ENCODE measurements around the gene C5.

Gene C5

GRCh38 chr9:120999317-120999716 lies 50.8 kb downstream of the C5 start:
- H3K27ac ChIP-seq (ENCODE audit: low read depth, low read length) = no peak overlapping the region
- H3F3A ChIP-seq (ENCODE audit: insufficient read depth) = peaks cover 7% of the 10 kb centered on the region; the same call in 1 of the 2 replicates
- H3K27me3 ChIP-seq (ENCODE audit: low read length) = no peaks in the 10 kb centered on the region
- H2AFZ ChIP-seq (ENCODE audit: low read depth, low read length, severe bottlenecking) = no peak overlapping the region
- no peaks in the 10 kb centered on the region for H3K36me3 ChIP-seq (ENCODE audit: low read length)
- no peaks in the 10 kb centered on the region for H3K9me2 ChIP-seq (replicated peaks; ENCODE audit: insufficient read depth, low read length)
- H3K4me2 ChIP-seq (ENCODE audit: low read depth, low read length, poor library complexity, severe bottlenecking) = no peak overlapping the region
- no peaks in the 10 kb centered on the region for H3K9me3 ChIP-seq (ENCODE audit: insufficient read depth, low read length)
- H3K79me2 ChIP-seq (ENCODE audit: insufficient read depth, low read length) = no peaks in the 10 kb centered on the region
- TF ChIP-seq EZH2phosphoT487 (conservative IDR thresholded peaks at IDR 0.05; ENCODE audit: low read length) = no peak
- TF ChIP-seq, protein P1, sequence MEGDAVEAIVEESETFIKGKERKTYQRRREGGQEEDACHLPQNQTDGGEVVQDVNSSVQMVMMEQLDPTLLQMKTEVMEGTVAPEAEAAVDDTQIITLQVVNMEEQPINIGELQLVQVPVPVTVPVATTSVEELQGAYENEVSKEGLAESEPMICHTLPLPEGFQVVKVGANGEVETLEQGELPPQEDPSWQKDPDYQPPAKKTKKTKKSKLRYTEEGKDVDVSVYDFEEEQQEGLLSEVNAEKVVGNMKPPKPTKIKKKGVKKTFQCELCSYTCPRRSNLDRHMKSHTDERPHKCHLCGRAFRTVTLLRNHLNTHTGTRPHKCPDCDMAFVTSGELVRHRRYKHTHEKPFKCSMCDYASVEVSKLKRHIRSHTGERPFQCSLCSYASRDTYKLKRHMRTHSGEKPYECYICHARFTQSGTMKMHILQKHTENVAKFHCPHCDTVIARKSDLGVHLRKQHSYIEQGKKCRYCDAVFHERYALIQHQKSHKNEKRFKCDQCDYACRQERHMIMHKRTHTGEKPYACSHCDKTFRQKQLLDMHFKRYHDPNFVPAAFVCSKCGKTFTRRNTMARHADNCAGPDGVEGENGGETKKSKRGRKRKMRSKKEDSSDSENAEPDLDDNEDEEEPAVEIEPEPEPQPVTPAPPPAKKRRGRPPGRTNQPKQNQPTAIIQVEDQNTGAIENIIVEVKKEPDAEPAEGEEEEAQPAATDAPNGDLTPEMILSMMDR (IDR thresholded peaks at IDR 0.05; ENCODE audit: insufficient read depth, low read length, poor library complexity, severe bottlenecking) = no peak
- H4K20me1 ChIP-seq (ENCODE audit: low read depth, low read length) = no peaks in the 10 kb centered on the region
- H3K4me3 ChIP-seq (ENCODE audit: insufficient read depth, low read length, poor library complexity, severe bottlenecking) = no peak overlapping the region
- H3K9ac ChIP-seq (ENCODE audit: low read length) = no peak overlapping the region

DNA sequence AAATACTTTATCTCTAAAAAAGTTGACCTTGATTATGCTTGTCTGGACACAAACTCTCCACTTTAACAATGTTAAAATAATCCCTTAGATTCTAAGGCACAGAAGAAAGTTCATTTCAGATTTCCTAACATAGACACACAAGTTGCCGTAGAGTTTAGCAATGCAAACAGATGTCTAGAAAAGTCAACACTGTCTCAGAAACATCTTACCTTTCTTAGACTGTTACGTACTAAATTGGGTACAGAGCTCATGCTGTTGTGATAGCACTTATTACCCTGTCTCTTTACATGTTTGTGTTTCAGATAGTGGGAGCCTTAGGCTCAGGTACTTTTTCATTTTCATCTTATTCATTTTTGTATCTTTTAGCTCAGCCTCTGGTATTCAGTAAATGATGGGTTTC lies 52.0 kb downstream of the C5 start:
- no peak for TF ChIP-seq EZH2phosphoT487 (conservative IDR thresholded peaks at IDR 0.05; ENCODE audit: low read length)
- TF ChIP-seq, protein P1 (IDR thresholded peaks at IDR 0.05; ENCODE audit: insufficient read depth, low read length, poor library complexity, severe bottlenecking) = no peak
- H3K27ac ChIP-seq (ENCODE audit: low read depth, low read length) = no peak overlapping the region
- no peaks in the 10 kb centered on the region for H3K27me3 ChIP-seq (ENCODE audit: low read length)
- H3K9me2 ChIP-seq (replicated peaks; ENCODE audit: insufficient read depth, low read length) = no peaks in the 10 kb centered on the region
- no peak overlapping the region for H3K4me2 ChIP-seq (ENCODE audit: low read depth, low read length, poor library complexity, severe bottlenecking)
- H3K9ac ChIP-seq (ENCODE audit: low read length) = no peak overlapping the region
- H2AFZ ChIP-seq (ENCODE audit: low read depth, low read length, severe bottlenecking) = no peak overlapping the region
- no peaks in the 10 kb centered on the region for H3K79me2 ChIP-seq (ENCODE audit: insufficient read depth, low read length)
- H3K4me3 ChIP-seq (ENCODE audit: insufficient read depth, low read length, poor library complexity, severe bottlenecking) = no peak overlapping the region
- no peaks in the 10 kb centered on the region for H4K20me1 ChIP-seq (ENCODE audit: low read depth, low read length)
- H3K9me3 ChIP-seq (ENCODE audit: insufficient read depth, low read length) = no peaks in the 10 kb centered on the region
- H3K36me3 ChIP-seq (ENCODE audit: low read length) = no peaks in the 10 kb centered on the region
- H3F3A ChIP-seq (ENCODE audit: insufficient read depth) = peaks cover 7% of the 10 kb centered on the region; the same call in 1 of the 2 replicates

DNA sequence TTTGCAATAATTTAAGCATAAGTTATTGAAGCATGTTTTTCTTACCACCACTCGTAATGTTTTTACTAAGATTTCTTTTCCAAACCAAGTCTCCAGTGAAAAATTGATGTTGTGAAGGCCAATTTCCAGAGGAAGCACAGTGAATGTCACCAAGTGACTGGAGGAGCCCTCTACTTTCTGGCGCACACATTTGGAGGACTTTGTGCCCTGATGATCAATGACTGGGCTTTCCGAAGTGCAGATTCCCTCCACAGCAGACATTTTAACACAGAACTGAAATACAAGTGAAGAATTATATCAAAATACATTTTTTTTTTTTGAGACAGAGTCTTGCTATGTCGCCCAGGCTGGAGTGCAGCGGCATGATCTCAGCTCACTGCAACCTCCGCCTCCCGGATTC lies 52.6 kb downstream of the C5 start:
- Histone ChIP-seq H3K36me3 (ENCODE audit: low read length) (no peaks in the 10 kb centered on the region), H3K27ac (ENCODE audit: low read depth, low read length) (no peak overlapping the region), H3K4me2 (ENCODE audit: low read depth, low read length, poor library complexity, severe bottlenecking) (no peak overlapping the region), H3K27me3 (ENCODE audit: low read length) (no peaks in the 10 kb centered on the region), H3F3A (ENCODE audit: insufficient read depth) (peaks cover 7% of the 10 kb centered on the region; the same call in 1 of the 2 replicates), H3K79me2 (ENCODE audit: insufficient read depth, low read length) (no peaks in the 10 kb centered on the region), H2AFZ (ENCODE audit: low read depth, low read length, severe bottlenecking) (no peak overlapping the region), H3K9ac (ENCODE audit: low read length) (no peak overlapping the region), H4K20me1 (ENCODE audit: low read depth, low read length) (no peaks in the 10 kb centered on the region), H3K9me2 (replicated peaks; ENCODE audit: insufficient read depth, low read length) (no peaks in the 10 kb centered on the region), H3K4me3 (ENCODE audit: insufficient read depth, low read length, poor library complexity, severe bottlenecking) (no peak overlapping the region), H3K9me3 (ENCODE audit: insufficient read depth, low read length) (no peaks in the 10 kb centered on the region)
- TF ChIP-seq EZH2phosphoT487 (conservative IDR thresholded peaks at IDR 0.05; ENCODE audit: low read length) = no peak
- TF ChIP-seq, protein P1 (IDR thresholded peaks at IDR 0.05; ENCODE audit: insufficient read depth, low read length, poor library complexity, severe bottlenecking) = no peak

Measured in SU-DHL-6 (cell line).